ENCODE results near the gene PCYT1A.
"Not testable (repeated sequence)": the region's sequence is repeated elsewhere in the genome, so short reads cannot be mapped to it uniquely, and the experiment has no call there.

GRCh38 chr3:196302960-196303359 lies 15.4 kb upstream of the PCYT1A start:
- TF ChIP-seq CTCF, POLR2A (IDR thresholded peaks at IDR 0.05): not testable (repeated sequence)
